GM12874 (cell line): ENCODE results near the gene CTSH.

Experiments used
- TF ChIP-seq, protein P1 (sequence below): IDR thresholded peaks from 2 replicates; pipeline ENCODE4 v1.5.1; 2011; ENCODE audit warnings: low read depth, mild to moderate bottlenecking, control low read depth, low read length, moderate library complexity; ENCODE audit not compliant: insufficient read depth

The CTSH gene

GRCh38 chr15:78976691-78977090, 31.8 kb upstream of the CTSH start:
- TF ChIP-seq, protein P1, sequence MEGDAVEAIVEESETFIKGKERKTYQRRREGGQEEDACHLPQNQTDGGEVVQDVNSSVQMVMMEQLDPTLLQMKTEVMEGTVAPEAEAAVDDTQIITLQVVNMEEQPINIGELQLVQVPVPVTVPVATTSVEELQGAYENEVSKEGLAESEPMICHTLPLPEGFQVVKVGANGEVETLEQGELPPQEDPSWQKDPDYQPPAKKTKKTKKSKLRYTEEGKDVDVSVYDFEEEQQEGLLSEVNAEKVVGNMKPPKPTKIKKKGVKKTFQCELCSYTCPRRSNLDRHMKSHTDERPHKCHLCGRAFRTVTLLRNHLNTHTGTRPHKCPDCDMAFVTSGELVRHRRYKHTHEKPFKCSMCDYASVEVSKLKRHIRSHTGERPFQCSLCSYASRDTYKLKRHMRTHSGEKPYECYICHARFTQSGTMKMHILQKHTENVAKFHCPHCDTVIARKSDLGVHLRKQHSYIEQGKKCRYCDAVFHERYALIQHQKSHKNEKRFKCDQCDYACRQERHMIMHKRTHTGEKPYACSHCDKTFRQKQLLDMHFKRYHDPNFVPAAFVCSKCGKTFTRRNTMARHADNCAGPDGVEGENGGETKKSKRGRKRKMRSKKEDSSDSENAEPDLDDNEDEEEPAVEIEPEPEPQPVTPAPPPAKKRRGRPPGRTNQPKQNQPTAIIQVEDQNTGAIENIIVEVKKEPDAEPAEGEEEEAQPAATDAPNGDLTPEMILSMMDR = no peak

- TF ChIP-seq, protein P1 = no peak
These were observed 29.5 kb upstream of the CTSH start for GRCh38 chr15:78974272-78974918.

DNA sequence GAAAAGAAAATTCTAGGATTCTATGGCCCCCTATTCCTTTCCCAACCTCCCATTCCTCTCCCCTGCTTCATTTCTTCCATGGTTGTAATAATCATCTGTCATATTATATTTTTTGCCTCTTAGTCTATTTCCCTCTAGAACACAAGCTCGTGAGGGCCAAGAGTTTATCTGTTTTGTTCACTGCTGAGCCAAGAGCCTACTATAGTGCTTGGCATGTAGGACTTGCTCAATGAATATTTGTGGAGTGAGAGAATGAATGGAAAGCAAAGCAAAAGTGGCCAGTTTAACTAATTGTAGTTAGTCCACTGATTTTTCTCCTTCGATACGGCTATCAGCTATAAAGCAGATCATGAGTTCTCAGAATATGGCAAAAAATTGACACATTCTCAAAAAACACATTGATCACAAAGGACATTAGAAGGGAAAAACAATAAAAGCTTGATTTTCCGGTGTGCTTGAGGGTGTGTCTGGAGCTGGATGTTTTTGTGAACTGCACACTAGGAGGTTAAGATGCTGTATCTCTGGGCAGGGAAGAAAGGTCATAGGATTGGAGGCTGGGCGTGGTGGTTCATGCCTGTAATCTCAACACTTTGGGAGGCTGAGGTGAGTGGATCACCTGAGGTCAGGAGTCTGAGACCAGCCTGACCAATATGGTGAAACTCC, 25.0 kb upstream of the CTSH start:
- TF ChIP-seq, protein P1 = no peak

DNA sequence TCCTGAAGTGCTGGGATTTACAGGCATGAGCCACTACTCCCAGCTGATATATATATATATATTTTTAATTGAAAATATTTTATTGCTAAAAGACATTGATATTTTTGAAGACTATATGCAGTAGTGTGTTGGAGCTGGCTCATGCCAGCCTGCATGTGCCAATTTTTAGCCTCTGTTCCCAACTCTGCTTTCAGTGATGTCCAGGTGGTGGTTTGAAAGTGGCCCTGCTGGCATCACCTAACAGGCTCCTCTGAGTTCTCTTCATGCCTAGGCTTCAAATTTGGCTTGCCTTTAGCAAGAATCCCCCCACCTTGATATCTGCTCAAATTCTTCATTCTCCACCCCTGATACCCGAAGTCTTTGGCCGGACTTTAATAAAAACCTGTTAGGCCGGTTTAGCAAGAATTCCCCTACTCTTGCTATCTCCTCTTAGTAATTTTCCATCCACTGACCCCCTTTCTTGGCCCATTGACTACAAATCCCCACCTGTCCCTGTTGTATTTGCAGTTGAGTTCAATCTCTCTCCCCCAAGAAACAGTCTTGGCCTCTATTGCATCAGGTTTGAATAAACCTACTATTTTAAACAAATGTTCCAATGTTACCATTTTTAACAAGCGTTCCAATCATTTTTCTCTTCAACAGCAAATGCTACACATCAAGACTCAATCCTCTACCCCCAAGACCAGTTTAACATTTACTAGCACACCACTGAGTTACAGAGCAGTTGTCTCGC, 23.9 kb upstream of the CTSH start:
- TF ChIP-seq, protein P1 = no peak

DNA sequence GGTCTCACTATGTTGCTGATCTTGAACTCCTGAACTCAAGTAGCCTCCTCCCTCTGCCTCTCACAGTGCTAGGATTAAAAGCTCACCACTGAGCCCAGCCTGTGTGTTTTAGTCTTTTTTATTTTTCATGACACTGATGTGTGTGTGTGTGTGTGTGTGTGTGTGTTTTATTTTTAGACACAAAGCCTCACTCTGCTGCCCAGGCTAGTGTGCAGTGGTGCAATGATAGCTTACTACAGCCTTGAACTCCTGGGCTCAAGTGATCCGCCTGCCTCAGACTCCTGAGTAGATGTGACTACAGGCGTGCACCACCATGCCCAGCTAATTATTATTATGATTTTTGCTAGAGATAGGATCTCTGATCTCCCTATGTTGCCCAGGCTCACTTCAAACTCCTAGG, 23.3 kb upstream of the CTSH start:
- TF ChIP-seq, protein P1 = no peak

- TF ChIP-seq, protein P1 = no peak
These were observed 15.5 kb upstream of the CTSH start for GRCh38 chr15:78960308-78960707.

GRCh38 chr15:78959360-78959759, 14.5 kb upstream of the CTSH start:
- TF ChIP-seq, protein P1 = no peak
